GM12872 (cell line): ENCODE measurements around the gene TTYH3.
A peak's percentile ranks its signal among the peaks of the same experiment; 100 is the strongest.

Experiments
- TF ChIP-seq, protein P1 (sequence below): IDR thresholded peaks from 3 replicates; pipeline ENCODE4 v1.5.1; 2011; ENCODE audit warnings: low read depth, mild to moderate bottlenecking, low read length, moderate library complexity; ENCODE audit not compliant: insufficient read depth

TTYH3 gene

DNA sequence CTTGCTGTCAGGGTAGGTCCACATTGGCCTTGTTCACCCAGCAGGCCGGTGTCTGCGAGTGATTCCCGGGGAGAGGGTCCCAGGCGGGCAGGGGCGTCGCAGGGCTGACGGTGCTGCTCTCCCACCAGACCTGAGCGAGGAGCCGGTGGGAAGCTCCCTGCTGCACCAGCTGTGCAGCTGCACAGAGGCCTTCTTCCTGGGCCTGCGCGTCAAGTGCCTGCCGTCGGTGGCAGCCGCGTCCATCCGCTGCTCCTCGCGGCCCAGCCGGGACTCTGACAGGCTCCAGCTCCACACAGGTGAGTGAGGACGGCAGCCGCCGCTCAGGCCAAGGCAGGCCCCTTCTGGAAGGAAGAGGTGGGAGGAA is 70.8 kb downstream of the TTYH3 start:
- TF ChIP-seq, protein P1, sequence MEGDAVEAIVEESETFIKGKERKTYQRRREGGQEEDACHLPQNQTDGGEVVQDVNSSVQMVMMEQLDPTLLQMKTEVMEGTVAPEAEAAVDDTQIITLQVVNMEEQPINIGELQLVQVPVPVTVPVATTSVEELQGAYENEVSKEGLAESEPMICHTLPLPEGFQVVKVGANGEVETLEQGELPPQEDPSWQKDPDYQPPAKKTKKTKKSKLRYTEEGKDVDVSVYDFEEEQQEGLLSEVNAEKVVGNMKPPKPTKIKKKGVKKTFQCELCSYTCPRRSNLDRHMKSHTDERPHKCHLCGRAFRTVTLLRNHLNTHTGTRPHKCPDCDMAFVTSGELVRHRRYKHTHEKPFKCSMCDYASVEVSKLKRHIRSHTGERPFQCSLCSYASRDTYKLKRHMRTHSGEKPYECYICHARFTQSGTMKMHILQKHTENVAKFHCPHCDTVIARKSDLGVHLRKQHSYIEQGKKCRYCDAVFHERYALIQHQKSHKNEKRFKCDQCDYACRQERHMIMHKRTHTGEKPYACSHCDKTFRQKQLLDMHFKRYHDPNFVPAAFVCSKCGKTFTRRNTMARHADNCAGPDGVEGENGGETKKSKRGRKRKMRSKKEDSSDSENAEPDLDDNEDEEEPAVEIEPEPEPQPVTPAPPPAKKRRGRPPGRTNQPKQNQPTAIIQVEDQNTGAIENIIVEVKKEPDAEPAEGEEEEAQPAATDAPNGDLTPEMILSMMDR: no peak

DNA sequence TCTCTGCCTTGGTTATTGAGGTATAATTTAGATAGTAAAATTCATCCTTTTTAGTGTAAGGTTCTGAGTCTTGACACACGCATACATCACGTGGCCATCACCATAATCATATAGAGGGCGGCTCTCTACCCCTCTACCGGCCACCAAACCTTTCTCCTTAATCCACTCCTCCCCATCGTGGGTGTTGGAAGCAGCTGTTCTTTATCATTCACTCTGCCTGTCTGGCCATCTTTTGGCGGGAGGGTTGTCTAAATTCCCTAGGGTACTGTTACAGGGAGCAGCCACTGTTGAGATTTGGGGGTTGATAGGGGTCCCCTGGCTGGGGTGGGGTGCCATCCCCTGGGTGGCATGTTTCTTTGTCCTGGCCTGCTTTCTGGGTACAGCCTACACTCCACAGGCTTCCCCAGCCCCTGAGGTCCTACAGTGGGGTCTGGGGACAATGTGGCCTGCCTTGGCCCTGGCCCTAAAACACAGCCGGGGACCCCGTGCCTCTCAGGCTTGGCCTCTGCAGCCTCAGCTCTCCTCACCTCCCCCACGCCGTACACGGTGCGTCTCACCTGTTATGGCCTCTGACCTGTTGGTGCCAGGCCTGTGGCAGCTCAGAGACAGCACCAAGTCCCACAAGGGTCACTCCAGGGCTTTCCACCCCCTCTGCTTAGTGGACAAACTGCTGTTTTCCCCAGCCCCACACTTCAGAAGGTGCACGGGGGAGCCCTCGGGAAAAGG is 73.7 kb downstream of the TTYH3 start:
- TF ChIP-seq, protein P1: no peak

DNA sequence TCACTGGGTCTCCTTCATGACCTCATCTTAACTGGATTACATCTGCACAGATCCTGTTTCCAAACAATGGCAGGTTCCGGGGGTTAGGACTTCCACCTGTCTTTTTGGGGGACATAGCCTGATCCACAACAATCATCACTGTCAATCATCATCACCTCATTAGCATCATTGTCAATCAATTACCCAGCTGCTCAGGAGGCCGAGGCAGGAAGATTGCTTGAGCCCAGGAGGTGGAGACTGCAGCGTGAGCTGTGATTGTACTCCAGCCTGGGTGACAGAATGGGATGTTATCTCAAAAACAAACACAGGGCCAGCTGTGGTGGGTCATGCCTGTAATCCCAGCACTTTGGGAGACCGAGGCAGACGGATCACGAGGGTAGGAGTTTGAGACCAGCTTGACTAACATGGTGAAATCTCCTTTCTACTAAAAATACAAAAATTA is 74.9 kb downstream of the TTYH3 start:
- TF ChIP-seq, protein P1: no peak

DNA sequence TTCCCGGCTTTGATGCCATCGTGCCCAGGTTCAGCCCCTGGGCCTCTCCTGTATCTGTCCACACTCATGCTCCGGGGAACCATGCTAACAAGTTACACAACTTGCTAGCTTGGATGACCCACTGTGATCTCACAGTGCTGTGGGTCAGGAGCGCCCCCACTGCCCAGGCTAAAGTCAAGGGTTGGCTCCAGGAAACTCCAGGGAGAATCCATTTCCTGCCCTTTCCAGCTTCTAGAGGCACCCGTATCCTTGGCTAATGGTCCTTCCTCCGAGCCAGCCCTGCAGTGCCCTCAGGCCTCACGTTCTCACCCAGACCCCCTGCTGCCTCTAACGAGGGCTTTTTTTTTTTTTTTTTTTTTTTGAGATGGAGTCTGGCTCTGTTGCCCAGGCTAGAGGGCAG is 75.7 kb downstream of the TTYH3 start:
- TF ChIP-seq, protein P1: no peak

DNA sequence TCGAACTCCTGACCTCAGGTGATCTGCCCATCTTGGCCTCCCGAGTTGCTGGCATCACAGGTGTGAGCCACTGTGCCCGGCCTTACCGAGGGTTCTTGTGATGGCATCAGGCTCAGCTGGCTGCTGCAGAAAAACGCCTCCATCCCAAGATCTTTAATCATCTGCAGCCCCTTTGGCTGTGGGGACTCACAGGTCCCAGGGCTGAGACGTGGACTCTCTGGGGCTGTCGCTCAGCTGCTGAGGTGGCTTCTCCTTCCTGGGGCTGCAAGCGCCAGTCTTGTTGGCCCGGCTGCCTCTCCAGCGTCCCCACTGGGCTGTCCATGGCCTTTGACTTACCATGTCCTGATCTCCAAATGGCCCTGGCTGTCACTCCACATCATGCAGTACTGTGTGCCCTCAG is 76.3 kb downstream of the TTYH3 start:
- TF ChIP-seq, protein P1: no peak

DNA sequence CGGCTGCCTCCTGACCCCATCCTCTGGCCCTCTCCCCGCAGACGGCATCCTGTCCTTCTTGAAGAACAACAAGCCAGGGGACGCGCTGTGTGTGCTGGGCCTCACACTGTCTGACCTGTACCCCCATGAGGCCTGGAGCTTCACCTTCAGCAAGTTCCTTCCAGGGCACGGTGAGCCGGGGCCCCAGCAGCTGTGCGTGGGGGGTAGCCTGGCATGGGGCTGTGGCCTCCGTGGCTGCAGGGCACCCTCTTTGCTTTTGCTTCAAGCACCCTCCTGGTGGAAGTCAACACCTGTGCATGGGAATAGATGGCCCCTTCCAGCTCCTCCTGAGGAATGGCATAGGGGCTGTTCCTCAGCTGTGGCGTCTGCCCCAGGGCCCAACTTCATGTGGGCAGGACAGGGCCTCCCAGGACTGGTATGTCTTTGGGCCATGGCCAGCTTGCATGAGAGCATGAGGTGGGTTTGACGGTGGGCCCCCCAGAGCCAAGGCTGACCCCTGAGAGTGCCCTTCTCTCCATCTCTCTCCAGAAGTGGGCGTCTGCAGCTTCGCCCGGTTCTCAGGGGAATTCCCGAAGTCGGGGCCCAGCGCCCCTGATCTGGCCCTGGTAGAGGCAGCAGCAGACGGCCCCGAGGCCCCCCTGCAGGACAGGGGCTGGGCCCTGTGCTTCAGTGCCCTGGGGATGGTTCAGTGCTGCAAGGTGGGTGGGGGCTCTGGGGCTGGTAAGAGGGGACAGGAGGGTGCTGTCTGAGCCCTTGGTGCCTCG is 76.9 kb downstream of the TTYH3 start:
- TF ChIP-seq, protein P1: no peak

DNA sequence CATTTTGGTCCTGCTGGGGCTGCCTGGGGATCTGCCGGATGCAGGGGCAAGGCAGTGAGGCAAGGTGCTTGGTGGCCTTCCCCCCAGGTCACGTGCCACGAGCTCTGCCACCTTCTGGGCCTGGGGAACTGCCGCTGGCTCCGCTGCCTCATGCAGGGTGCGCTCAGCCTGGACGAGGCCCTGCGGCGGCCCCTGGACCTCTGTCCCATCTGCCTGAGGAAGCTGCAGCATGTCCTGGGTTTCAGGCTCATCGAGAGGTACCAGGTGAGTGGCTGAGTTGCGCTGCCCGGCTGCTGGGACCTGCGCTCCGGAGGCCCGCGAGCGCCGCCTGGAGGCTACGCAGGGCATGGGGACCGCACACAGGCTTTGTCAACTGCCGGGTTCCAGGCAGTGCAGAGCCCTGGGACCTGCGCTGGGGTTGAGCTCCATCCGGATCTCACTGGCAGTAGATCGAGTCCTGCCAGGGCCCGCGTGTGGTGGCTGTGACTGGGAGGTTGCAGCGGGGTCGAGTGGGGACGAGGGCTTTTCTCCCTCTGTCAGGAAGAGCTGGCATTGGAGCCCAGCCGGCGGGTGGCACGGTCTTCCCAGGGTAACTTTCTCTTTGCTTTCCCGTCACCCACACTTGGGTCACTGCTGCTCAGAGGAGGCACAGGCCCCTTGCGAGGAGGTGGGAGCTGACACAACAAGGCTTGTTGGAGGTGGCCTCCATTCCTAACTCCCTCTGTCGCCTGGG is 77.9 kb downstream of the TTYH3 start:
- TF ChIP-seq, protein P1: peak; percentile 99
